H1 (cell line): ENCODE measurements around the gene FOXN4. TPM values are rescaled to one million over a fixed set of nuclear protein-coding genes. Genes with fewer than 3 reads are reported as not detected.

Source experiments
- CTCF ChIA-PET: fragments of 300-600 bp; sonication (Branson Sonifier 250); formaldehyde crosslinking; loops from one replicate; lab custom pipeline; 2021; ENCODE audit not compliant: partially characterized antibody; lab: Charles Lee
- POLR2A ChIA-PET: fragments of 300-600 bp; sonication (Branson Sonifier 250); formaldehyde crosslinking; loops from one replicate; lab custom pipeline; 2021; ENCODE audit warnings: inconsistent platforms; ENCODE audit not compliant: partially characterized antibody; lab: Charles Lee
- DNase-seq, 2 experiments: peaks; one replicate each; pipeline versions ENCODE4 v3.0.0 to v3.0.0-alpha.2; 2010 to 2022; ENCODE audit warnings: low spot score in 2 of 2, low read depth in 1 of 2, mixed read lengths in 1 of 2
- FAIRE-seq: peaks from 2 replicates; lab custom pipeline; 2011; peaks lifted over from hg19 to GRCh38; lab: Jason Lieb, UNC
- H2AFZ ChIP-seq: 2 replicates; pipeline ENCODE4 v1.8.1; 2012; ENCODE audit warnings: low read length, inconsistent platforms
- H2AK5ac ChIP-seq: 2 replicates; pipeline ENCODE4 v1.6.1; 2013; ENCODE audit warnings: low read depth, low read length
- H2BK120ac ChIP-seq: replicated peaks from 2 replicates; pipeline ENCODE3; 2013; ENCODE audit warnings: low read depth, low read length, inconsistent platforms
- H2BK12ac ChIP-seq: 2 replicates; pipeline ENCODE4 v1.6.1; 2013; ENCODE audit warnings: low read depth, low read length
- H2BK15ac ChIP-seq: 2 replicates; pipeline ENCODE4 v1.6.1; 2013; ENCODE audit warnings: low read length
- H2BK20ac ChIP-seq: 2 replicates; pipeline ENCODE4 v1.6.1; 2013; ENCODE audit warnings: low read length
- H2BK5ac ChIP-seq: 2 replicates; pipeline ENCODE4 v1.6.1; 2013; ENCODE audit warnings: low read depth, low read length
- H3K14ac ChIP-seq: 2 replicates; pipeline ENCODE4 v1.6.1; 2013; ENCODE audit warnings: inconsistent platforms; ENCODE audit not compliant: insufficient read length
- H3K18ac ChIP-seq: 2 replicates; pipeline ENCODE4 v1.6.1; 2013; ENCODE audit warnings: low read length; ENCODE audit errors: extremely low read depth
- H3K23ac ChIP-seq: 2 replicates; pipeline ENCODE4 v1.6.1; 2013; ENCODE audit warnings: inconsistent platforms; ENCODE audit not compliant: insufficient read length
- H3K23me2 ChIP-seq: 2 replicates; pipeline ENCODE4 v1.6.1; 2013; ENCODE audit warnings: low read depth, low read length
- H3K27ac ChIP-seq: 2 replicates; pipeline ENCODE4 v1.6.1; 2011; ENCODE audit warnings: low read depth, low read length, inconsistent platforms
- H3K27me3 ChIP-seq, 4 experiments: replicated peaks in 1 of 4; 1 replicate in 1 of 4; 2 replicates in 3 of 4; pipeline versions ENCODE4 v1.6.1 to v1.8.1; 2011 to 2013; ENCODE audit warnings: low read length in 3 of 4, mild to moderate bottlenecking in 3 of 4, inconsistent platforms in 2 of 4, mixed read lengths in 2 of 4, moderate library complexity in 1 of 4; ENCODE audit not compliant: control insufficient read depth in 3 of 4, insufficient read depth in 3 of 4; ENCODE audit errors: extremely low read depth in 1 of 4
- H3K36me3 ChIP-seq, 4 experiments: 2 replicates each; pipeline versions ENCODE4 v1.6.1 to v1.8.1; 2011 to 2013; ENCODE audit warnings: mild to moderate bottlenecking in 4 of 4, low read length in 3 of 4, moderate library complexity in 2 of 4, control low read depth in 1 of 4, inconsistent platforms in 1 of 4; ENCODE audit not compliant: insufficient read depth in 4 of 4, control insufficient read depth in 2 of 4
- H3K4ac ChIP-seq: replicated peaks from 2 replicates; pipeline ENCODE3; 2013; ENCODE audit warnings: low read length, low read depth, mixed read lengths, inconsistent platforms; ENCODE audit not compliant: insufficient read length
- H3K4me1 ChIP-seq, 4 experiments: replicated peaks in 1 of 4; 1 replicate in 1 of 4; 2 replicates in 3 of 4; pipeline versions ENCODE4 v1.6.1 to v1.8.1; 2011 to 2013; ENCODE audit warnings: low read length in 3 of 4, inconsistent platforms in 2 of 4, mixed read lengths in 1 of 4; ENCODE audit not compliant: insufficient read depth in 4 of 4, control insufficient read depth in 3 of 4
- H3K4me2 ChIP-seq, 2 experiments: 2 replicates each; pipeline versions ENCODE4 v1.6.1 to v1.8.1; 2011 to 2013; ENCODE audit warnings: low read depth in 2 of 2, low read length in 2 of 2, control low read depth in 1 of 2, inconsistent platforms in 1 of 2, mild to moderate bottlenecking in 1 of 2; ENCODE audit not compliant: insufficient read depth in 1 of 2
- H3K4me3 ChIP-seq, 4 experiments: fragments of 200-600, 300-600 bp in 1 of 4; sonication (generic), shearing (Covaris generic), sonication (Bioruptor Twin) in 1 of 4; 2 replicates each; pipeline versions ENCODE4 v1.5.1 to v1.8.1; 2011 to 2016; ENCODE audit warnings: low read length in 4 of 4, low read depth in 3 of 4, control low read depth in 2 of 4, inconsistent platforms in 2 of 4, mild to moderate bottlenecking in 2 of 4, mixed read lengths in 1 of 4, moderate library complexity in 1 of 4; ENCODE audit not compliant: insufficient read depth in 2 of 4; ENCODE audit errors: extremely low read depth in 1 of 4
- H3K56ac ChIP-seq: replicated peaks from 2 replicates; pipeline ENCODE3; 2013; ENCODE audit warnings: low read depth, mild to moderate bottlenecking, mixed read lengths, low read length, inconsistent platforms; ENCODE audit not compliant: insufficient read length
- H3K79me1 ChIP-seq: 2 replicates; pipeline ENCODE4 v1.6.1; 2013; ENCODE audit warnings: low read depth, low read length, control low read depth
- H3K79me2 ChIP-seq, 2 experiments: 2 replicates each; pipeline versions ENCODE4 v1.6.1 to v1.8.1; 2012 to 2013; ENCODE audit warnings: low read length in 2 of 2, mild to moderate bottlenecking in 2 of 2, inconsistent platforms in 1 of 2; ENCODE audit not compliant: insufficient read depth in 2 of 2, control insufficient read depth in 1 of 2
- H3K9ac ChIP-seq, 4 experiments: replicated peaks in 1 of 4; 1 replicate in 1 of 4; 2 replicates in 3 of 4; pipeline versions ENCODE4 v1.6.1 to v1.8.1; 2011 to 2013; ENCODE audit warnings: low read depth in 3 of 4, low read length in 3 of 4, control low read depth in 2 of 4, mild to moderate bottlenecking in 2 of 4, moderate library complexity in 2 of 4, inconsistent platforms in 1 of 4; ENCODE audit errors: extremely low read depth in 1 of 4
- H3K9me3 ChIP-seq, 2 experiments: 2 replicates each; pipeline versions ENCODE4 v1.6.1 to v1.8.1; 2012 to 2013; ENCODE audit warnings: mild to moderate bottlenecking in 2 of 2, moderate library complexity in 2 of 2, control low read depth in 1 of 2, inconsistent platforms in 1 of 2, low read depth in 1 of 2, low read length in 1 of 2, mixed read lengths in 1 of 2; ENCODE audit not compliant: insufficient read depth in 2 of 2
- H4K20me1 ChIP-seq, 2 experiments: replicated peaks in 1 of 2; 2 replicates each; pipeline versions ENCODE3 to v1.8.1; 2011 to 2013; ENCODE audit warnings: inconsistent platforms in 2 of 2, low read length in 2 of 2, mild to moderate bottlenecking in 1 of 2; ENCODE audit not compliant: insufficient read depth in 2 of 2, control insufficient read depth in 1 of 2
- H4K5ac ChIP-seq: 2 replicates; pipeline ENCODE4 v1.6.1; 2013; ENCODE audit warnings: low read length, low read depth, mixed read lengths, inconsistent platforms; ENCODE audit not compliant: insufficient read length
- H4K8ac ChIP-seq: 2 replicates; pipeline ENCODE4 v1.8.0; 2013; ENCODE audit warnings: mild to moderate bottlenecking, moderate library complexity, low read length, inconsistent platforms; ENCODE audit not compliant: insufficient read depth; ENCODE audit errors: extremely low read depth
- H4K91ac ChIP-seq: replicated peaks from 2 replicates; pipeline ENCODE3; 2013; ENCODE audit warnings: low read length, mixed read lengths, inconsistent platforms; ENCODE audit not compliant: insufficient read length
- CHD2 ChIP-seq: IDR thresholded peaks from 2 replicates; pipeline ENCODE4 v1.6.1; 2012; ENCODE audit warnings: low read length, improper control_type of control experiment
- CTBP2 ChIP-seq: IDR thresholded peaks from 2 replicates; pipeline ENCODE4 v1.7.0; 2011; ENCODE audit warnings: borderline replicate concordance, mild to moderate bottlenecking, moderate library complexity, mixed read lengths, low read length; ENCODE audit not compliant: insufficient read depth, insufficient read length
- E2F6 ChIP-seq: IDR thresholded peaks from 2 replicates; pipeline ENCODE4 v1.6.1; 2012; ENCODE audit warnings: inconsistent platforms
- EP300 ChIP-seq, 2 experiments: IDR thresholded peaks; 1 replicate in 1 of 2; 2 replicates in 1 of 2; pipeline ENCODE4 v1.6.1; 2011 to 2012; ENCODE audit warnings: low read depth in 2 of 2, low read length in 2 of 2, mild to moderate bottlenecking in 2 of 2, borderline replicate concordance in 1 of 2, inconsistent platforms in 1 of 2, moderate library complexity in 1 of 2
- POLR2A ChIP-seq, 2 experiments: IDR thresholded peaks; 1 replicate in 1 of 2; 2 replicates in 1 of 2; pipeline ENCODE4 v1.6.1; 2011; ENCODE audit warnings: low read depth in 2 of 2, low read length in 2 of 2, mild to moderate bottlenecking in 2 of 2; ENCODE audit errors: control extremely low read depth in 1 of 2
- POLR2AphosphoS5 ChIP-seq: IDR thresholded peaks from 2 replicates; pipeline ENCODE4 v1.6.1; 2011; ENCODE audit warnings: low read depth, low read length
- YY1 ChIP-seq: IDR thresholded peaks from 2 replicates; pipeline ENCODE4 v1.6.1; 2011; ENCODE audit warnings: low read depth, mild to moderate bottlenecking, low read length
- WGBS, 2 experiments: shearing (Covaris generic) in 1 of 2; methylation state at CpG; one replicate each; pipeline versions ENCODE4 v1.1.6 to v1.1.7; 2013 to 2015; ENCODE audit warnings: low lambda C conversion rate in 2 of 2, mixed read lengths in 2 of 2, inconsistent platforms in 1 of 2, low coverage in 1 of 2, missing lambda C conversion rate in 1 of 2; ENCODE audit not compliant: insufficient replicate concordance in 2 of 2, insufficient coverage in 1 of 2, insufficient read length in 1 of 2; ENCODE audit errors: extremely low coverage in 1 of 2, missing lambda C conversion rate in 1 of 2; 5-methylcytosine and 5-hydroxymethylcytosine counted together
- polyA plus RNA-seq, 7 experiments: library from polyadenylated mRNA; depleted of rRNA in 3 of 7; stranded (reverse) in 5 of 7; unstranded in 2 of 7; fragments of >200 nt in 5 of 7; fragments of 200-250 nt in 2 of 7; gene quantifications; 1 replicate in 5 of 7; 2 replicates in 1 of 7; 4 replicates in 1 of 7; pipeline versions ENCODE4 v1.2.1 to v1.2.3, GENCODE V29; 2011 to 2013; ENCODE audit warnings: missing spikeins in 2 of 7, mixed read lengths in 2 of 7
- total RNA-seq: library from RNA; stranded (reverse); fragmentation: NEBNext Ultra II Directional; extraction: Animal tissue kit (Norgen Biotek cat#: 25700); gene quantifications from 2 replicates; pipeline ENCODE4 v1.2.1, GENCODE V29; 2021
- TF ChIP-seq, protein P1 (sequence below): IDR thresholded peaks from 2 replicates; pipeline ENCODE4 v1.6.1; 2011; ENCODE audit warnings: low read length, improper control_type of control experiment

FOXN4 gene
- total and polyA plus RNA-seq, 2 of the 8 experiments (the other 6 are each of a cell fraction or from before 2014, with no cell fraction given): 0.26 to 0.29 TPM

DNA sequence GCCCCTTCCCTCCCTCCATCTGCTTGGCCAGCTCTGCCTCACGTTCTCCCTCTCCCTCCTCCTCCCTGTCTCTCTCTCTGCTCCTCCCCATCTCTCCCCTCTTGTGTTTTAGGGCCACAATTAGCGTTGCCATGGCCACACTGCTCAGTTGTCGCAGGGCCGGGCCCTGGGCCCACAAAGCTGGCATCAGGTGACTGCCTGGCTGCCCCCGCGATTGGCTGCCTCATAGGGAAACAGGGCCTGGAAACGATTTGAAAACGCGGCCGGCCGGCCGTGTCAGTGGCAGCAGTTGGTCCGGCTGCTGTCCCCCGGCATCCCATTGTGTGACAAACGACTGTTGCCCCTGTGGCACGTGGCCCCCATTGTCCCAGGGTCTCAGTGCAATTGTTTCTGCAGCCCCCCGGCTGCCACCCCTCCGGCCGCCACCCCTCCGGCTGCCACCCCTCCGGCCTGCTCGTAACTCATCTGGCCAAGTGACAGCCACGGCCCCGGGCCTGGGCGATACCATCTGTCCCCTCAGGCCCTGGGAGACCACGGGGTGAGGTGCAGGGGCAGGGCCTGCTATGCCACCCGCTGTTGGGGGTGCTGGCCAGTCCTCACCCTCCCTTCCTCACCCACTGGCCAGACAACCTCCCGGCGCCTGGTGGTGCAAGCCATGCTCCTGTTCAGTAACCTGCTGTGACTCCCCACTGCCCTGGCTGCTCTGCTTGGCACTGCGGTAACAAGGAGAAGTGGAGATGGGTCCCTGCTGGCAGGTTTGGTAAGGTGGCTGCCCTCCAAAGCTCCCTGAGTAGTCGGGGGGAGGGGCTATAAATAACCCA lies 17.4 kb downstream of the FOXN4 start:
- H3K18ac ChIP-seq: peak overlapping the region; percentile 24
- peak overlapping the region; percentile 88; the same call in 1 of the 2 replicates for H2BK15ac ChIP-seq
- peak overlapping the region; percentile 61; the same call in 1 of the 2 replicates for H2BK5ac ChIP-seq
- FAIRE-seq (peak; percentile 39), DNase-seq (peak; percentile 56 to 82)
- no peaks in the 10 kb centered on the region for H3K23me2 ChIP-seq
- H3K4me2 ChIP-seq: peak overlapping the region; percentile 66 to 69
- H3K4me3 ChIP-seq: peak overlapping the region in 3 of 4 experiments; percentile 22 to 51 (median 23); a peak in 5 of 8 replicates
- peaks cover 4 to 13% (median 10%) of the 10 kb centered on the region in 4 experiments for H3K4me1 ChIP-seq
- H3K9me3 ChIP-seq: no peaks in the 10 kb centered on the region
- H3K27me3 ChIP-seq: no peaks in the 10 kb centered on the region; a peak in 1 of 7 replicates
- WGBS, 2 experiments: 18% methylated on average over 26 of the region's 31 CpGs; no CpG with 5 or more reads in 1 of the 2 experiments
- peak overlapping the region; percentile 83; the same call in 1 of the 2 replicates for H2AFZ ChIP-seq
- H2BK120ac ChIP-seq: no peak overlapping the region
- H3K27ac ChIP-seq: peak overlapping the region; percentile 59; the same call in 1 of the 2 replicates
- no peak overlapping the region for H3K23ac ChIP-seq
- H3K56ac ChIP-seq: no peak overlapping the region
- H4K8ac ChIP-seq: no peak overlapping the region; the same call in 1 of the 2 replicates
- CTCF ChIA-PET: interaction anchor here (0.6 to 1.9 kb wide), 6 partner anchors 14 to 222 kb away, joined by 3 to 5 read pairs (median 3); no protein-coding TSS in a partner anchor
- H3K4ac ChIP-seq: peak overlapping the region; percentile 83
- H2BK20ac ChIP-seq: 0 out of 2 replicates have a peak overlapping the region, but pooled peaks have one; percentile 34
- no peaks in the 10 kb centered on the region for H3K79me2 ChIP-seq
- POLR2A ChIA-PET: interaction anchor here (0.7 to 1.4 kb wide), 3 partner anchors 14 to 94 kb away, joined by 3 to 5 read pairs (median 4); no protein-coding TSS in a partner anchor
- no peak overlapping the region for H3K14ac ChIP-seq
- peak overlapping the region; percentile 89; the same call in 1 of the 2 replicates for H2BK12ac ChIP-seq
- H3K9ac ChIP-seq: peak overlapping the region in 2 of 4 experiments; percentile 42 to 54; a peak in 5 of 7 replicates
- H4K20me1 ChIP-seq: no peaks in the 10 kb centered on the region
- H3K79me1 ChIP-seq: no peaks in the 10 kb centered on the region
- H4K91ac ChIP-seq: no peak overlapping the region
- no peaks in the 10 kb centered on the region for H3K36me3 ChIP-seq
- peak overlapping the region; percentile 16 for H4K5ac ChIP-seq
- no peak overlapping the region for H2AK5ac ChIP-seq
- peak; percentile 17; the same call in 1 of the 2 replicates for TF ChIP-seq CHD2
- no peak for TF ChIP-seq CTBP2
- TF ChIP-seq, protein P1, sequence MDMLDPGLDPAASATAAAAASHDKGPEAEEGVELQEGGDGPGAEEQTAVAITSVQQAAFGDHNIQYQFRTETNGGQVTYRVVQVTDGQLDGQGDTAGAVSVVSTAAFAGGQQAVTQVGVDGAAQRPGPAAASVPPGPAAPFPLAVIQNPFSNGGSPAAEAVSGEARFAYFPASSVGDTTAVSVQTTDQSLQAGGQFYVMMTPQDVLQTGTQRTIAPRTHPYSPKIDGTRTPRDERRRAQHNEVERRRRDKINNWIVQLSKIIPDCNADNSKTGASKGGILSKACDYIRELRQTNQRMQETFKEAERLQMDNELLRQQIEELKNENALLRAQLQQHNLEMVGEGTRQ: peak; percentile 82
- TF ChIP-seq EP300 (IDR thresholded peaks at IDR 0.05; ENCODE audit: borderline replicate concordance in 1 of 2, low read depth in 2 of 2, low read length in 2 of 2): 0 out of 3 replicates have a peak, but pooled peaks of 1 of the 2 experiments have one; percentile 24
- peak in 1 of 2 experiments; percentile 54; a peak in 1 of 3 replicates for TF ChIP-seq POLR2A (IDR thresholded peaks at IDR 0.05; ENCODE audit: control extremely low read depth in 1 of 2, low read depth in 2 of 2, low read length in 2 of 2)
- 0 out of 2 replicates have a peak, but pooled peaks have one; percentile 35 for TF ChIP-seq POLR2AphosphoS5
- 0 out of 2 replicates have a peak, but pooled peaks have one; percentile 4 for TF ChIP-seq E2F6
- TF ChIP-seq YY1: 0 out of 2 replicates have a peak, but pooled peaks have one; percentile 25
